ENCODE results near the gene FADS2. TPM values are rescaled to one million over a fixed set of nuclear protein-coding genes. Genes with fewer than 3 reads are reported as not detected.

The FADS2 gene
- total and polyA plus RNA-seq, 12 donors: 12.2 to 37.0 (median 23.5) TPM

GRCh38 chr11:61787928-61788491 is 40.1 kb upstream of the FADS2 start:
- Histone ChIP-seq H3K27me3 (no peaks in the 10 kb centered on the region), H3K27ac (no peak overlapping the region), H3K36me3 (peaks cover 0 to 72% (median 27%) of the 10 kb centered on the region in 9 donors), H3K4me3 (no peak overlapping the region), H3K9me3 (no peaks in the 10 kb centered on the region), H3K4me1 (peaks cover 0 to 15% (median 11%) of the 10 kb centered on the region in 9 donors)
- ATAC-seq (no peak), DNase-seq (no peak)
- peak in 7 of 9 donors; percentile 12 to 36 (median 30) for TF ChIP-seq CTCF (IDR thresholded peaks at IDR 0.05)
- 48 to 54% methylated on average over 9 of the region's 9 CpGs for WGBS, 2 donors
- intact Hi-C loops (cut with DNase I): no loop called here

- H3K9me3 ChIP-seq: no peaks in the 10 kb centered on the region
- peaks cover 0 to 62% (median 23%) of the 10 kb centered on the region in 9 donors for H3K36me3 ChIP-seq
- intact Hi-C loops (cut with DNase I): loop anchor here in 3 of 10 donors (5.0 to 10.0 kb wide), 4 partner anchors 153 to 523 kb away; partner anchors contain the start of gene BEST1 (in 1 of the 3)
- peak overlapping the region; percentile 89 to 98 (median 96) for H3K27ac ChIP-seq
- H3K4me3 ChIP-seq: peak overlapping the region; percentile 65 to 90 (median 78)
- H3K4me1 ChIP-seq: peaks cover 4 to 27% (median 18%) of the 10 kb centered on the region in 9 donors
- ATAC-seq (peak; percentile 56 to 82 (median 68)), DNase-seq (peak; percentile 38 to 82)
- WGBS, 2 donors: 4 to 5% methylated on average over 14 of the region's 14 CpGs
- peak in 3 of 9 donors; percentile 11 to 24 (median 23) for TF ChIP-seq CTCF (IDR thresholded peaks at IDR 0.05)
- no peaks in the 10 kb centered on the region for H3K27me3 ChIP-seq
Measured at GRCh38 chr11:61791737-61792309, 36.3 kb upstream of the FADS2 start.

GRCh38 chr11:61792310-61793082 is 35.6 kb upstream of the FADS2 start, which contains the start of the genes FEN1 and TMEM258:
TSS of gene FEN1 (plus strand) at chr11:61792911. CDS start at chr11:61795362, 2,451 bp downstream.
TSS of gene TMEM258 (minus strand) at chr11:61792599. CDS start at chr11:61792558, 41 bp downstream.
- H3K27me3 ChIP-seq: no peaks in the 10 kb centered on the region
- H3K9me3 ChIP-seq: no peaks in the 10 kb centered on the region
- H3K4me3 ChIP-seq: peak within 1 kb of the TSS; percentile 65 to 90 (median 78)
- intact Hi-C loops (cut with DNase I): loop anchor here in 3 of 10 donors (5.0 to 10.0 kb wide), 4 partner anchors 152 to 522 kb away; partner anchors contain the start of gene BEST1 (in 1 of the 3)
- peak; percentile 91 to 97 (median 94) for ATAC-seq
- peak in 1 of 9 donors; percentile 14 for TF ChIP-seq CTCF (IDR thresholded peaks at IDR 0.05)
- H3K4me1 ChIP-seq: peaks cover 4 to 34% (median 21%) of the 10 kb centered on the region in 9 donors
- H3K36me3 ChIP-seq: peaks cover 0 to 55% (median 16%) of the 10 kb centered on the region in 9 donors
- 0% methylated on average over 61 of the region's 61 CpGs for WGBS, 2 donors
- DNase-seq: peak; percentile 87 to 89
- peak within 1 kb of the TSS; percentile 89 to 98 (median 96) for H3K27ac ChIP-seq

Measured in heart right ventricle (tissue), 16 donors.